ENCODE measurements around the gene ZNF444. TPM values are rescaled to one million over a fixed set of nuclear protein-coding genes. Genes with fewer than 3 reads are reported as not detected.
"Not testable (repeated sequence)": the region's sequence is repeated elsewhere in the genome, so short reads cannot be mapped to it uniquely, and the experiment has no call there.

Gene ZNF444
- 25.3 TPM for polyA plus RNA-seq (2013, experiment 1 of 2)
- polyA plus RNA-seq (2013, experiment 2 of 2), result 27.6 TPM

DNA sequence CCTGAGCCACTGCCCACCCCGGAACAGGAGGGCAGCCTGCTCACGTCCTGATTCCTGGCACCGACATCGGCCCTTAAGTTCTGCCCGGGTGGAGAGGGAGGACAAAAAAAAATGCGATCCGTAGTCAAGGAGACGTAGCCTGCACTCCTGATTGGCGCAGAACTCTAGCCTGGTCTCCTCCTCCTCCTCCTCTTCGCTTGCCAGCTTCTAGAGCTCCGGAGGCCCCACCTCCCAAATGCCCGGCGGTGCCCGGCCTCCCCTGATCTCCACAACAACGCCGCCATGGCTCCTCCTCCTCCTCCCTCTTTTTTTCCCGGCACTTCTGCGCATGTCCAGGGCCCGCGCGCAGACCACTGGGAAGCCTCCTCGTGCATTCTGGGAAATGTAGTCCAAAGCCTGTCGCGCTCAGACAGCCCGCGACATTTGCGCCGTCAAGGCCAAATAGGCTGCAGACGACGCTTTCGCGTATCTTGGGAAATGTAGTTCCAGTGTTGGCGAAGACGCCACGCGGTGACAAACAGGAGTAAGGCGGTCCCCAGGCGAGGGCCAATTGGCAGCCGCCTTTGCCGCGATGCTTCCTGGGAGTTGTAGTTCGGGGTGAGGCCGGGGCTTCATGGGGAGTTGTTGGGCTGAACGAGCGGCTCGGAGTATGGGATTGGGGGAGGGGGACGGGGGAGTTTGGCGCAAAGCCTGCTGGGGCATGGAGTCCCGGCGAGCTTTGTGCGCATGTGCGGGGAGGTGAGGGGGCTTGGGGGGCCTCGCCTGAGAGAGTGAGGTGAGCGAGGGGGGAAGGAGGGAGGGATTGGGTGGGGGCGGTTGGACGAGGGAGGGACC is at the start of gene ZNF444:
ZNF444 (plus strand) TSS at position 705 of the 834 bp plus-strand sequence. CDS start 5,625 bp downstream, outside the sequence.
- peak within 1 kb of the TSS; percentile 46 for H3K9ac ChIP-seq (ENCODE audit: low read depth, low read length)
- H3K27me3 ChIP-seq (ENCODE audit: insufficient read depth, low read length), result no peaks in the 10 kb centered on the region
- H3K27ac ChIP-seq (ENCODE audit: low read depth, low read length), result peak within 1 kb of the TSS; percentile 73
- no peaks in the 10 kb centered on the region for H3K9me3 ChIP-seq (ENCODE audit: insufficient read depth, low read depth, low read length)
- H3K36me3 ChIP-seq (ENCODE audit: insufficient read depth, low read length), result no peaks in the 10 kb centered on the region
- peak within 1 kb of the TSS; percentile 59 for H3K4me3 ChIP-seq (ENCODE audit: low read length)
- under 1% methylated on average over 56 of the region's 56 CpGs for WGBS
- peaks cover 9% of the 10 kb centered on the region for H3K4me1 ChIP-seq (ENCODE audit: insufficient read depth, low read length)

DNA sequence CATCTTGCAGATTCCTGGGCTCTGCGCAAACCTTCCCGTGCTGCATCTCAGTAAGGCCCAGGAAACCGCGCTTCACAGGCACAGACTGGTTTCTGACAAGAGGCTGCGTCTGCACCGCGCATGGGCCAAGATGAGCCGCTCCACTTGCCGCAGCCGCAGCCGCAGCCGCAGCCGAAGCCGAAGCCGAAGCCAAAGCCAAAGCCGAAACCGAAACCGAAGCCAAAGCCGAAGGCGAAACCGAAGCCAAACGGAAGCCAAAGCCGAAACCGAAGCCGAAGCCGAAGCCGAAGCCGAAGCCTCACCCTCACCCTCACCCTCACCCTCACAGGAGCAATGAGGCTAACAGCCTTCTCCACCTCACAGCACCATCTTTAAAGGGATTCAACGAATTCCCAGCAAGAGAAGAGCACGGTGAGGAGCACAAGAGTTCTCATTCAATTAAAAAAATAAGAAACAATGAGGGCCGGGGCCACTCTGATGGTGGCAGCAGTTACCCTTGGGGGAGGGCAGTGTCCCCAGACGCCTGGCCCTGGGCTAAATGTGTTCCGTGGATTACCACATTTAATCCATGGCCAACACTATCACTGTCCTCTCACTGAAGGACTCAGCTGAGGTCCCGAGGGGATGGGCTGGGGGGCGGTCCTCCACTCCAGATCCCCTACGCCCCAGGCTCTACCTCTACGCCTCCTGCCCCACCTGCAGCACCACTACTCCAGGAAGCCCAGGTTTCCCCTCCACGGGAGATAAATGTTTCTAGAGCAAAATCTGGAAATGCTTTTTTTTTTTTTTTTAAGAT is 49.1 kb upstream of the ZNF444 start:
- H3K27me3 ChIP-seq (ENCODE audit: insufficient read depth, low read length), result no peaks in the 10 kb centered on the region
- H3K4me1 ChIP-seq (ENCODE audit: insufficient read depth, low read length), result peaks cover 4% of the 10 kb centered on the region; the same call in 1 of the 2 replicates
- H3K9me3 ChIP-seq (ENCODE audit: insufficient read depth, low read depth, low read length), result no peaks in the 10 kb centered on the region; the same call in 1 of the 2 replicates
- H3K27ac ChIP-seq (ENCODE audit: low read depth, low read length), result no peak overlapping the region; the same call in 1 of the 2 replicates
- H3K9ac ChIP-seq (ENCODE audit: low read depth, low read length), result 0 out of 2 replicates have a peak overlapping the region, but pooled peaks have one; percentile 31
- H3K4me3 ChIP-seq (ENCODE audit: low read length), result no peak overlapping the region
- H3K36me3 ChIP-seq (ENCODE audit: insufficient read depth, low read length), result peaks cover 37% of the 10 kb centered on the region
- 91% methylated on average over 37 of the region's 38 CpGs for WGBS

DNA sequence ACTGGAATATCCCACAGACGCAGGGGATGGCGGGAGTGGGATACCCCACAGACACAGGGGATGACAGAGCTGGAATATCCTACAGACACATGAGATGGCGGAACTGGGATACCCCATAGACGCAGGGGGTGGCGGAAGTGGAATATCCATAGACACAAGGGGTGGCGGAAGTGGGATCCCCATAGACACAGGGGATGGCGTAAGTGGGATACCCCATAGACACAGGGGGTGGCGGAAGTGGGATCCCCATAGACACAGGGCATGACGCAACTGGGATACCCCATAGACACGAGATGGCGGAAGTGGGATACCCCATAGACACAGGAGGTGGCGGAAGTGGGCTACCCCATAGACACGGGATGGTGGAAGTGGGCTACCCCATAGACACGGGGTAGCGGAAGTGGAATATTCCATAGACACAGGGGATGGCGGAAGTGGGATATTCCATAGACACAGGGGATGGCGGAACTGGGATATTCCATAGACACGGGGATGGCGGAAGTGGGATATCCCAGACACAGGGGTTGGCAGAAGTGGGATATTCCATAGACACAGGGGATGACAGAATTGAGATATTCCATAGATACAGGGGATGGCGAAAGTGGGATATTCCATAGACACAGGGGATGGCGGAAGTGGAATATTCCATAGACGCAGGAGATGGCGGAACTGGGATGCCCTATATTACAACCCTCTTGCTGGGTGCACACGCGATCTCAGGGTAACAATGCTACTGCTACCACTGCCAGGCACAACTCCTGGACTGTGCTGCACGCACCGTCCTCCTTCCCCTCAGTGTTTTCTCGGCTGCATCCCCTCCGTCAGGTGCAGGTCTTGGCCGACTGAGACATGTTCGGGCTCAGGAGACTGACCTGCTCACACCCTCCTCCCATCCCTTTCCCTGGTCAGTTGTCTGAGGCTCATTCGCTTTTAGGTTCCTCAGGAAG is 48.1 kb upstream of the ZNF444 start:
- peaks cover 43% of the 10 kb centered on the region for H3K36me3 ChIP-seq (ENCODE audit: insufficient read depth, low read length)
- no peak overlapping the region for H3K4me3 ChIP-seq (ENCODE audit: low read length)
- no peak overlapping the region for H3K27ac ChIP-seq (ENCODE audit: low read depth, low read length)
- H3K27me3 ChIP-seq (ENCODE audit: insufficient read depth, low read length), result no peaks in the 10 kb centered on the region
- H3K9me3 ChIP-seq (ENCODE audit: insufficient read depth, low read depth, low read length), result no peaks in the 10 kb centered on the region; the same call in 1 of the 2 replicates
- peaks cover 4% of the 10 kb centered on the region; the same call in 1 of the 2 replicates for H3K4me1 ChIP-seq (ENCODE audit: insufficient read depth, low read length)
- H3K9ac ChIP-seq (ENCODE audit: low read depth, low read length), result no peak overlapping the region
- 97% methylated on average over 32 of the region's 32 CpGs for WGBS

DNA sequence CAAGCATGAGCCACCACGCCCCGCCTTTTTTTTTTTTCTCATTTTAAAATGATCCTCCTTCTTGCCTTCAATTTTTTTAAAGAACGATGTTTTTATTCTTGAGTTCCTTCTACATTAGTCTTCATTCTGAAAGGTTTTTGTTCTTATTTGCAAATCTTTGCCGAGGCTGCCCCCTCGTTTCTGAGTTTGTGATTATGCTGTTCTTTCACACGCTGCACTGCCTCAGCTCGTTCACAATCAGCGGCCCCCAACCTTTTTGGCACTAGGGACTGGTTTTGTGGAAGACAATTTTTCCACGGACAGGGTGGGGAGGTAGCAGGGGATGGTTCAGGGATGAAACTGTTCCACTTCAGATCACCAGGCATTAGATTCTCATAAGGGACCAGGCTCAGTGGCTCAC is 46.6 kb upstream of the ZNF444 start:
- H3K27me3 ChIP-seq (ENCODE audit: insufficient read depth, low read length), result no peaks in the 10 kb centered on the region
- H3K9ac ChIP-seq (ENCODE audit: low read depth, low read length), result no peak overlapping the region
- H3K27ac ChIP-seq (ENCODE audit: low read depth, low read length), result no peak overlapping the region
- no peak overlapping the region for H3K4me3 ChIP-seq (ENCODE audit: low read length)
- H3K9me3 ChIP-seq (ENCODE audit: insufficient read depth, low read depth, low read length), result no peaks in the 10 kb centered on the region; the same call in 1 of the 2 replicates
- peaks cover 4% of the 10 kb centered on the region; the same call in 1 of the 2 replicates for H3K4me1 ChIP-seq (ENCODE audit: insufficient read depth, low read length)
- H3K36me3 ChIP-seq (ENCODE audit: insufficient read depth, low read length), result peaks cover 44% of the 10 kb centered on the region
- 80% methylated on average over 9 of the region's 9 CpGs for WGBS

DNA sequence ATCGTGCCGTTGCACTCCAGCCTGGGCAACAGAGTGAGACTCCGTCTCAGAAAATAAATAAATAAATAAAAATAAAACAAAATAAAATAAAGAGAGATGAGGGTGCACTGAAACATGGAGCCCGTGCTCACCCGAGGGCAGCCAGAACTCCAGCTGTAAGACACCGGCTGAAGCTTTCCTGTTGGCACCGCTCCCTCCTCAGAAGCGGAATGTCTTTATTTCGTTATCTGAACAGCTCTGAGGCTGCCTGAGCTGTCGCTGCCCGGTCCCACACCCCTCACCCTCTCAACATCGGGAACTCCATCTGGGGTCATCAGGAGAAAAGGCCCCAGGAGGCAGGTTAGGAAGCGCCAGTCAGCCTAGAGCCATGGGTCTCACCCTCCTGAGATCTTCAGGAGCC is 44.4 kb upstream of the ZNF444 start:
- no peaks in the 10 kb centered on the region for H3K27me3 ChIP-seq (ENCODE audit: insufficient read depth, low read length)
- WGBS, result 93% methylated on average over 10 of the region's 13 CpGs
- H3K4me3 ChIP-seq (ENCODE audit: low read length), result no peak overlapping the region
- H3K36me3 ChIP-seq (ENCODE audit: insufficient read depth, low read length), result peaks cover 56% of the 10 kb centered on the region
- no peak overlapping the region for H3K27ac ChIP-seq (ENCODE audit: low read depth, low read length)
- peaks cover 4% of the 10 kb centered on the region; the same call in 1 of the 2 replicates for H3K4me1 ChIP-seq (ENCODE audit: insufficient read depth, low read length)
- H3K9me3 ChIP-seq (ENCODE audit: insufficient read depth, low read depth, low read length), result no peaks in the 10 kb centered on the region; the same call in 1 of the 2 replicates
- H3K9ac ChIP-seq (ENCODE audit: low read depth, low read length), result no peak overlapping the region

DNA sequence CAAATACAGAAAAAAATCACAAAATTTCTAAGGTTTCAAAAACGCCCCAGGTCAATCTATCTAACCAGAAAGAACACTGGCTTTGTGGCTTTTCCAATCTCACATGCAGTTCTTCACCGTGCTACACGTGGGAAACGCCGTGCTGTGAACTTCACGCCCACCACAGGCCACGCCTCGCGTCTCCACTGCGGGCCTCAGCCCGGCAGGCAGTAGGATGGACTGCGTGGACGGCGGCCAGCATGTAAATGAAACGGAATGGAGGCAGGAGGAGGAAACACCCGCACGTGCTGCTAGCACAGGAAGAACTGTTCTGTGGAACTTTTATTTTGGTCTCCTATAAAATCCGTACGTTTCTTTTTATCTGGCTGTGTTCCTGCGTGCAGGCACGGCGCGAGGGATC is 43.8 kb upstream of the ZNF444 start:
- no peaks in the 10 kb centered on the region for H3K27me3 ChIP-seq (ENCODE audit: insufficient read depth, low read length)
- no peaks in the 10 kb centered on the region for H3K4me1 ChIP-seq (ENCODE audit: insufficient read depth, low read length)
- WGBS, result 95% methylated on average over 23 of the region's 23 CpGs
- no peak overlapping the region for H3K27ac ChIP-seq (ENCODE audit: low read depth, low read length)
- no peak overlapping the region for H3K4me3 ChIP-seq (ENCODE audit: low read length)
- peaks cover 63% of the 10 kb centered on the region for H3K36me3 ChIP-seq (ENCODE audit: insufficient read depth, low read length)
- H3K9ac ChIP-seq (ENCODE audit: low read depth, low read length), result no peak overlapping the region
- no peaks in the 10 kb centered on the region; the same call in 1 of the 2 replicates for H3K9me3 ChIP-seq (ENCODE audit: insufficient read depth, low read depth, low read length)

DNA sequence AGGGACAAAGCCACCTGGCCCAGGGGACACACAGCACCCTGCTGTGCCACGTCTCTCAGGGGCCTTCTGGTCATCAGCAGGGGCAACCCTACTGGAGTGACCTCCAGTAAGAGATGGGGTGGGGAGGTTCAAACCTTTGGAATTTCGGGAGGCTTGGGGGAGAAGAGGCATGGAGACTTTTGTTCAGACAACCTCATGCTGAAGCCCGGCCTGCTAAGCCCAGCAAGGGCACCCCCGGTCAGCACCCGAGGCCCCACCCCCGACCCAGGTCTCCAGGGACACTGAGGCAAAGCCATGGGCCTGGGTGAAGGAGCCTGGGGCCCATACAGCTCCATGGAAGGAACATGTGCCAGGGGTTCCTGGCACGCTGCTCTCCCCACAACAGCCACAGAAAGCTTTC is 43.3 kb upstream of the ZNF444 start:
- no peaks in the 10 kb centered on the region for H3K27me3 ChIP-seq (ENCODE audit: insufficient read depth, low read length)
- H3K9me3 ChIP-seq (ENCODE audit: insufficient read depth, low read depth, low read length), result no peaks in the 10 kb centered on the region; the same call in 1 of the 2 replicates
- WGBS, result 93% methylated on average over 7 of the region's 7 CpGs
- H3K9ac ChIP-seq (ENCODE audit: low read depth, low read length), result no peak overlapping the region
- H3K4me3 ChIP-seq (ENCODE audit: low read length), result no peak overlapping the region
- H3K36me3 ChIP-seq (ENCODE audit: insufficient read depth, low read length), result peaks cover 67% of the 10 kb centered on the region
- no peak overlapping the region for H3K27ac ChIP-seq (ENCODE audit: low read depth, low read length)
- H3K4me1 ChIP-seq (ENCODE audit: insufficient read depth, low read length), result no peaks in the 10 kb centered on the region

DNA sequence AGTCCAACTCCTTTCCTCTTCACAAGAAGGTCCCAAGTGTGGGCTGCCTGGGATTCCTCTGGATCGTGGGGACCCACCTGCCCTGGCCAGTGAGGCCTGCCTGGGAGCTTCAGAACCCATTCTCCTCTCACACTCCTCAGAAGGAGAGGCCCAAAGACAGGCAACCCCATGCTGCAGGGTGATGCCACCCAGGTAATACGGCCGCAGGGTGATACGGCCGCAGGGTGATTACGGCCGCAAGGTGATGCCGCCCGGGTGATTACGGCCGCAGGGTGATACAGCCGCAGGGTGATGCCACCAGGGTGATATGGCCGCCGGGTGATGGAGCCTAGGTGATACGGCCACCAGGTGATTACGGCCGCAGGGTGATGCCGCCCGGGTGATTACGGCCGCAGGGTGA is 42.9 kb upstream of the ZNF444 start:
- H3K9me3 ChIP-seq (ENCODE audit: insufficient read depth, low read depth, low read length); H3K4me1 ChIP-seq (ENCODE audit: insufficient read depth, low read length); H3K27me3 ChIP-seq (ENCODE audit: insufficient read depth, low read length); H3K27ac ChIP-seq (ENCODE audit: low read depth, low read length); H3K9ac ChIP-seq (ENCODE audit: low read depth, low read length); H3K4me3 ChIP-seq (ENCODE audit: low read length): not testable (repeated sequence)
- peaks cover 63% of the 10 kb centered on the region for H3K36me3 ChIP-seq (ENCODE audit: insufficient read depth, low read length)
- 96% methylated on average over 21 of the region's 21 CpGs for WGBS

DNA sequence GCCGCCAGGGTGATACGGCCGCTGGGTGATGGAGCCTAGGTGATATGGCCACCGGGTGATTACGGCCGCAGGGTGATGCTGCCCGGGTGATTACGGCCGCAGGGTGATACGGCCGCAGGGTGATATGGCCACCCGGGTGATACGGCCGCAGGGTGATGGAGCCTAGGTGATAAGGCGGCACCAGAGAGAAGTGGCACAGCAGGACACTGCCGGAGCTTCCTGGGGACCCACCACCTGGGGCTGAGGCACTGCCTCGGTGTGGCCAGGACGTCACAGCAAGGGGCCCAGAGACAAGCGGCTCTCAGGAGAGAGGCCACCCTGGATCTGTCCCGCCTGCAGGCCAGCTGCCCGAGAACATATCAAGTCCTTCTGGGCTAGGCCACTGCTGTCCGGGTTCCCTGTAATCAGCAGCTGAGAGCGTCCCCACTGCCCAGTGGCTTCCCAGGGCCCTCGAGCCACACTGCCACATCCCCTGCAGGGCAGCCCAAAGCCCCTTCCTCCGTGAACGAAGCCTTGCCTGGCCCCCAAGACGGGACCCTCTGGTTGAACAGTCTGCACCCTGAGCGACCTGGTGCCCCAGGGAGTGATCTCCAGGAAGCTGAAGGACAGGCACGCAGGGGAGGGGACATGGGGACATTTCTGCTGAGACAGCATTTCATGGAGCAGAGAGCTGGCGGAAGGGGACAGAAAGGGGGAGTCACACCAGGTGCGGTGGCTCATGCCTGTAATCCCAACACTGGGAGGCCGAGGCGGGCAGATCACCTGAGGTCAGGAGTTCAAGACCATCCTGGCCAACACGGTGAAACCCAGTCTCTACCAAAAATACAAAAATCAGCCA is 42.1 kb upstream of the ZNF444 start:
- peaks cover 57% of the 10 kb centered on the region for H3K36me3 ChIP-seq (ENCODE audit: insufficient read depth, low read length)
- 95% methylated on average over 34 of the region's 34 CpGs for WGBS
- H3K4me3 ChIP-seq (ENCODE audit: low read length), result no peak overlapping the region
- no peaks in the 10 kb centered on the region for H3K27me3 ChIP-seq (ENCODE audit: insufficient read depth, low read length)
- H3K4me1 ChIP-seq (ENCODE audit: insufficient read depth, low read length), result no peaks in the 10 kb centered on the region
- H3K27ac ChIP-seq (ENCODE audit: low read depth, low read length), result no peak overlapping the region
- no peaks in the 10 kb centered on the region for H3K9me3 ChIP-seq (ENCODE audit: insufficient read depth, low read depth, low read length)
- no peak overlapping the region for H3K9ac ChIP-seq (ENCODE audit: low read depth, low read length)
